IPS-18c (cell line): ENCODE measurements around the gene DCAF15.
A peak's percentile ranks its signal among the peaks of the same experiment; 100 is the strongest.

Source experiments
- H3K4me3 ChIP-seq: 2 replicates; pipeline ENCODE4 v1.7.0; 2013; ENCODE audit warnings: low read depth, mild to moderate bottlenecking, low read length, moderate library complexity; ENCODE audit not compliant: insufficient read depth
- H3K9me3 ChIP-seq: one replicate; pipeline ENCODE4 v1.6.1; 2013; ENCODE audit warnings: mild to moderate bottlenecking, low read length, moderate library complexity; ENCODE audit not compliant: control insufficient read depth, insufficient read depth

The DCAF15 gene

GRCh38 chr19:13995017-13995728 is 42.9 kb downstream of the DCAF15 start:
- Histone ChIP-seq H3K9me3 (peaks cover 4% of the 10 kb centered on the region), H3K4me3 (no peak overlapping the region)

DNA sequence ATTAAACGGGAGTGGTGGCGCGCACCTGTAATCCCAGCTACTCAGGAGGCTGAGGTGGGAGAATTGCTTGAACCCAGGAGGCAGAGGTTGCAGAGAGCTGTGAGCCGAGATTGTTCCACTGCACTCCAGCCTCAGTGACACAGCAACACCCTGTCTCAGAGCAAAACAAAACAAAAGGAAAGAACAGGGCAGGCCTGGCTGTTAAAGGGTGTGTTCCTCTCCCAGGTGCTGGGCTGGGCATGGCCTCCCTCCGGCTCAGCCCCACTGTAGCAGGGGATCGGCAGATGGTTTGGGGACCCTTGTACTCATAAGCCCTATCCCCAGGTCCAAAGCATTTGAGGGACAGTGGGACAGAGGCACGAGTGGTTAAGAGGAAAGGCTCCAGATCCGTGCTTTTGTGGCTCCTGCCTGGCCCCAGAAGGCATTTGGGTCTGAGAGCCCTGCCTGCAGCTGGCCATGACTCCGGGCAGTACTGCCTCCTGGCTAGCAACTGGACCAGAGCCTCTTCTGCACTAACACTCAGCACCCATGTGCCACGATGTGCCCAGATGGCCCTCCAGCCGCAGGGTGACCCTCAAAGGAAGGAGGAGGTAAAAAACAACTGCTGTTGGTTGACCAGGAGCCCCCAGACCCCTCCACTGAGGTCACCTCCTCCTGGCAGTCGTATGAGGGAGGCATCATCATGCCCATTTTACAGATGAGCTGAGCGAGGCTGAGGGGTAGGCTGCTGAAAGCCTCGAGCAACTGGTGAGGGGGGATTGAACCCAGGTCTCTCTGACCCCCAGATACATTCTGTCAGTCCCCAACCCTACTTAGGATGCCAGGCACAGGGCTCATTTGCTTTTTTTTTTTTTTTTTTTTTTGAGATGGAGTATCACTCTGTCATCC is 43.8 kb downstream of the DCAF15 start:
- H3K9me3 ChIP-seq: peaks cover 4% of the 10 kb centered on the region
- no peak overlapping the region for H3K4me3 ChIP-seq

DNA sequence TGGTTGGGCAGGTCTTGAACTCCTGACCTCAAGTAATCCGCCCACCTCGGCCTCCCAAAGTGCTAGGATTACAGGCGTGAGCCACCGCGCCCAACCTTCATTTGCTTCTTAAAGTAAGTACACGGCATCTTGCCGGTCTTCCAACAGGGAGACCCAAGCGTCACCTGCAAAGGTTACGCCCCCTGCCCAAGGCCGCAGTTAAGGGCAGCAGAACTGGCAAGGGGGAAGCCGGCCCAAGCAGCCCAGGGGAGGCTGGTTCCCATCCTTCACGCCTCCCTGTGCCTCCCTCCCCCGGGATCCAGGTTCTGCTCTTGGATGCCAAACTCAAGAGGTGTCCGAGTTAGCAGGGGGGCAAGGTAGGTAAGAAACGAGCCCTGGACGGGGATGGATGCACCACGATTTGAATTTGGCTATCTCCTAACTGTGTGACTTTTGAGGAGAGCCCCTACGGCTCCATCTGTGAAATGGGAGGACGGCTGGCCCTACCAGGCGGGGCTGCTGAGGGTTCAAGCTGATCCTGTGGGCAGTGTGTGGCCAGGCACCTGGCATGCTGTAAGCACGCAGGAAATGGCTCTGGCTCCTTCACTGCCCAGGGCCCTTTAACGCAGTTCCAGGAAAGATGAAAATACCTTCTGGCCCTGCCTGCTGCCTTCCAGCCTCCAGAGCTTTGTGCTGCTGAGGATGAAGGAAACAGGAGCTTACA is 44.8 kb downstream of the DCAF15 start:
- Histone ChIP-seq H3K4me3 (no peak overlapping the region), H3K9me3 (peaks cover 4% of the 10 kb centered on the region)

DNA sequence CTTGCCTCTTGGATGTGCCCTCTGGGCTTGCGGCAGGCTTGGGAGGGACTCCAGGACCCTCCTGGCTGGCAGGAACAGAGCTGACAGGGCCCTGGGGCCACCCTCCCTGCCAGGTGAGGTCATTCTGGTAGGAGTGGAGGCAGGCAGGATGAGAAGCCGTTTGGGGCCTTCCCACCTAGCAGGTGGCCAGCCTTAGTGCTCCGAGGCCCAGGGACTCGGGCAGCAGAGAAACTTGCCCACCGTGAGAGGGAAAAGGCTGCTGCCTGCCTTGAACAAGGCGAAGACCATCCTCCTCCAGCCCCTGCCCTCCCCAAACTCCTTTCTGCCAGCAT is 45.3 kb downstream of the DCAF15 start:
- Histone ChIP-seq H3K4me3 (no peak overlapping the region), H3K9me3 (peaks cover 4% of the 10 kb centered on the region)

- Histone ChIP-seq H3K4me3 (no peak overlapping the region), H3K9me3 (peaks cover 4% of the 10 kb centered on the region)
Measured at GRCh38 chr19:13998426-13998825, 46.1 kb downstream of the DCAF15 start.

DNA sequence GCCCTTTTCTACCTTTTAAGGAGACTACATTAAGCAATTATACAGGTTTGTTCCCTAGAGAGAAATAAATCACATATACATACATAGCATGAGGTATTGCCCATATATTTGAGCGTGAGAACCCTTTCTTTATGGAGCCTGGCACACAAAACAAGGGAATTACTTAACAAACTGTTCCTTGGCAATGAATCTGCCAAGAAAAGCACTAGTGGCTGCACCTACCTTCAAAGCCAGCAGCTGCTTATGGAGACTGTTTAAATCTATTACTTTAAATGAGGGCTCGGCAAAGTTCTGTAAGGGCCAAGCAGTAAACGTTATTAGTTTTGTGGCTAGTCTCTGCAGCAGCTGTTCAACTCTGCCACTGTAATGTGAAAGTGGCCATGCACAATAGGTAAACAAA is 46.8 kb downstream of the DCAF15 start:
- peaks cover 4% of the 10 kb centered on the region for H3K9me3 ChIP-seq
- no peak overlapping the region; the same call in 1 of the 2 replicates for H3K4me3 ChIP-seq

GRCh38 chr19:14000691-14001375 is 48.5 kb downstream of the DCAF15 start:
- Histone ChIP-seq H3K4me3 (no peak overlapping the region), H3K9me3 (peaks cover 4% of the 10 kb centered on the region)

DNA sequence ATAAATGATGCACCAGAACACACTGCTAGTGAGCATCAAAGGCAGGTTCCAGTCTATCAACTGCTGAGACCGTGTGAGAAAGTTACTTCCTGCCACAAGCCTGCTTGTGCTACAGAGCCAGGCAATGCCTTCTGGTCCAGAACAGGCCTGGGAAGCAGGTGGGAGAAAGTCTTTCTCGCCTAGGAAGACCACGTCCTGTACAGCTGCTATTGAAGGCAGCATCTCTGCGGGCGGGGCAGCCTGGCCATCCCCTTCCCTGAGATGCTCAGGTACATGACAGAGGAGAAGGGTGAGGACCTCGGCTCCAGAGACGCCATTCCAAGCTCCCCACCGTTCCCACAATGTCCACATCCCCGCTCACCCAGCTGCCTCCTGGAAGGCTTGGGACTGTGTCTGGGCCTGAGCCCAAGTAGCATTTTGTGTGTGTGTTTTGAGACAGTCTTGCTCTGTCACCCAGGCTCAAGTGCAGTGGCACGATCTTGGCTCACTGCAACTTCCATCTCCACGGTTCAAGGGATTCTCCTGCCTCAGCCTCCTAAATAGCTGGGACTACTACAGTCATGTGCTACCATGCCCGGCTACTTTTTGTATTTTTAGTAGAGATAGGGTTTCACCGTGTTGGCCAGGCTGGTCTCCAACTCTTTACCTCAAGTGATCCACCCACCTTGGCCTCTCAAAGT is 50.4 kb downstream of the DCAF15 start:
- Histone ChIP-seq H3K4me3 (no peak overlapping the region), H3K9me3 (peaks cover 4% of the 10 kb centered on the region)

- Histone ChIP-seq H3K9me3 (peaks cover 4% of the 10 kb centered on the region), H3K4me3 (no peak overlapping the region)
Measured at GRCh38 chr19:14003251-14004055, 51.1 kb downstream of the DCAF15 start.

- Histone ChIP-seq H3K9me3 (no peaks in the 10 kb centered on the region), H3K4me3 (no peak overlapping the region)
Measured at GRCh38 chr19:14004619-14005348, 52.5 kb downstream of the DCAF15 start.

- Histone ChIP-seq H3K4me3 (peak overlapping the region; percentile 81), H3K9me3 (no peaks in the 10 kb centered on the region)
Measured at GRCh38 chr19:14005349-14006084, 53.2 kb downstream of the DCAF15 start.

GRCh38 chr19:14006085-14006765 is 53.9 kb downstream of the DCAF15 start, which contains the start of gene RFX1:
Gene RFX1 (minus strand): TSS chr19:14006320. CDS start chr19:13993843, 12,477 bp downstream.
- Histone ChIP-seq H3K4me3 (peak within 1 kb of the TSS; percentile 81), H3K9me3 (no peaks in the 10 kb centered on the region)

GRCh38 chr19:14006766-14007562 is 54.7 kb downstream of the DCAF15 start:
- peak overlapping the region; percentile 81 for H3K4me3 ChIP-seq
- no peaks in the 10 kb centered on the region for H3K9me3 ChIP-seq
